Measurements from ENCODE around the gene HAUS7.

The HAUS7 gene

DNA sequence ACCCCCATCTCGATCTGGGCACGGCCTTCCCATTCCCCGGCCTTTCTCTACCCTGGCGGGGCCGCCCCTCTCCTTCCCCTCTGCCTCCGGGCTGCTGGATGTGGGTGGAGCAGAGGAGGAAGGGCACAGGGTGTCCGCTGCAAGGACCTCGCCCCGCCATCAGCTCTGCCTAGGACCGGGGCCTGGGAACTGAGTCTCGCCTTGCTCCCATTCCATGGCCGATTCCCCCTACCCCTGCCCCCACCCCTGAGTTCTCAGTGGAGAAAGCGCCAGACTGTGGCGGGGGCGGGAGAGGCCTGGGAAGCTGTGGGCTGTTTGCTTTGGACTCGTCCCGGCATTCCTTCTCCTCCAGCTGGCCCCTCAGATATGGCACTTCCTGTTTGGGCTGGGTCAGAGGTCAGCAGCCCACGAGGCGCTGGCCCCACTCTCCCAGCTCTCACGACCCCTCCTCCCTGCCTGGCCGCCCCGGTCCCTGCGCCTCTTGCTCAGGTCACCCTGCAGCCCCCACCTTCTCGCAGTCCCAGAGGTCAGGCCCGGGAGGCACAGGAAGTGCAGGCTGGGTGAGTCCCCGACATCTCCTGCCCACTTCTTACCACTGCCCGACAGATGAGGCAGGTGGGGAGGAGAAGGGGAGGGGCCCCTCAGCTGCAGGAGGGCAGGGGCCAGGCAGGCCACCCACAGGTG is 18.0 kb upstream of the HAUS7 start:
- DNase-seq (ENCODE audit: insufficient read length) (no peak), FAIRE-seq (no peak)
- TF ChIP-seq POLR2A (IDR thresholded peaks at IDR 0.05; ENCODE audit: low read depth, low read length) (no peak), POLR2AphosphoS5 (IDR thresholded peaks at IDR 0.05; ENCODE audit: low read depth, low read length) (no peak), TAF1 (IDR thresholded peaks at IDR 0.05; ENCODE audit: borderline replicate concordance, low read depth, low read length) (no peak)

DNA sequence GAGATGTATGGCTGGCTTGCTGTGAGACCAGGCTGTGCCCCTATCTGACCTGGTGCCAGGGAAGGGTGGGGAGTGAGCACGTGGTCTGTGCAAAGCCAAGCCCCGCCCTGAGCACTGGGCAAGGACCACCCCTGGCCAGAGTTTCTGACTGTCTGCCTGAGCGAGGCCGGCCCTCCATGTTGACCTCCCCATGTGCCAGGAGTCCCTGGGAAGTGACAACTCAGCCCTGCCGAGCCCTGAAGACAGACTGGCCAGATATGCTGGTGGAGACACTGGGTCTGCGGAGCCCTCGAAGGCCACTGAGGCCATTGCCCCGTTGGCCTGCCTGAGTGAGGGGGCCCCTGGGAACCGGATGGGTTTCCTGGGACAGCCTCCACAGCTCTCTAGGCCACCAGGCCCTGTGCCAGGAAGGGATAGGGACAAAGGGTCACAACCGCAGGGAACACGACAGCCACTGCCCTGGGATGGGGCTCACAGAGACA is 17.3 kb upstream of the HAUS7 start:
- DNase-seq (ENCODE audit: insufficient read length) (no peak), FAIRE-seq (no peak)
- TF ChIP-seq POLR2A (IDR thresholded peaks at IDR 0.05; ENCODE audit: low read depth, low read length) (no peak), TAF1 (IDR thresholded peaks at IDR 0.05; ENCODE audit: borderline replicate concordance, low read depth, low read length) (no peak), POLR2AphosphoS5 (IDR thresholded peaks at IDR 0.05; ENCODE audit: low read depth, low read length) (no peak)

DNA sequence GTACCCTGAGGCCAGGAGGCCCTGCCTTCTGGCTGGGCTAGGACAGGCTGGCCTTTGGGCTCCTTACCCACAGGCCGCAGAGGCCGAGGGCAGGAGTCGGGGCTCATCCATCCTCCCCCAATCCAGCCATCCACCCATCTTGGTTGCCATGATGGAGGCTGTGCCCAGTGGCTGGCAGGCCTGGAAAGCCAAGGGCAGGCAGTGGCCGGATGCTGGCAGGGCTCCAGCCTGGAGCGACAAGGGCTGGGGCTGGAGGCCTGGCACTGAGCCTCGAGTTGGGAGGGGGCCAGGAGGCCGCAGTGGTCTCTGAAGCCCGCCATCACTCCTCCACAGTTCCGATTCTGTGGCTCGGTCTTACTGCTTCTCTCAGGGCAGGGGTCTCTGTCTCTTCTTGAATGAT is 15.8 kb upstream of the HAUS7 start:
- FAIRE-seq = no peak
- TF ChIP-seq TAF1 (IDR thresholded peaks at IDR 0.05; ENCODE audit: borderline replicate concordance, low read depth, low read length) (no peak), POLR2AphosphoS5 (IDR thresholded peaks at IDR 0.05; ENCODE audit: low read depth, low read length) (no peak), POLR2A (IDR thresholded peaks at IDR 0.05; ENCODE audit: low read depth, low read length) (no peak)
- DNase-seq (ENCODE audit: insufficient read length) = no peak

DNA sequence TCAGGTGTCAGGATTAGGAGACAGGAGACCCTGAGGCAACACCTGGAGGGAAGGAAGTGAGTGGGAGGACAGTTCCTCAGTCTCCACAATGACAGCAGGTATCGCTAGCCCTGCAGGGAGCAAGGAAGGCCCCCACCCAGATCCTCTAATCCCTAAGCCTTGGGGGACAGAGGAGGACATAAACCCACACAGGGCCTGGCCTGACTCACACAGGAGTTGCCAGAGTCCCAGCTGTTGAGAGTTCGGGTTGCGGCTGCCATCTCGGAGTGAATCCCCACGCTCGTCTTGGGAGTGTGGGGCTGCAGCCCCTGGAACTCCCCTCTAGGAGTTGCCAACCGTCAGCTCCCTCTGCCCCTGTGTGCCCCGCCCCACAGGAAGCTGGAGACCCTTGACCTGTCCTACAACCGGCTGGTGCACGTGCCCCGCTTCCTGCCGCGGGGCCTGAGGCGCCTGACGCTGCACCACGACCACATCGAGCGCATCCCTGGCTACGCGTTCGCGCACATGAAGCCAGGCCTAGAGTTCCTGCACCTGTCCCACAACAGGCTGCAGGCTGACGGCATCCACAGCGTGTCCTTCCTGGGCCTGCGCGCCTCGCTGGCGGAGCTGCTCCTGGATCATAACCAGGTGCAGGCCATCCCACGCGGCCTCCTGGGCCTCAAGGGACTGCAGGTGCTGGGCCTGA is 15.2 kb upstream of the HAUS7 start:
- DNase-seq (ENCODE audit: insufficient read length) = no peak
- TF ChIP-seq TAF1 (IDR thresholded peaks at IDR 0.05; ENCODE audit: borderline replicate concordance, low read depth, low read length) = no peak
- no peak for TF ChIP-seq POLR2AphosphoS5 (IDR thresholded peaks at IDR 0.05; ENCODE audit: low read depth, low read length)
- no peak for FAIRE-seq

DNA sequence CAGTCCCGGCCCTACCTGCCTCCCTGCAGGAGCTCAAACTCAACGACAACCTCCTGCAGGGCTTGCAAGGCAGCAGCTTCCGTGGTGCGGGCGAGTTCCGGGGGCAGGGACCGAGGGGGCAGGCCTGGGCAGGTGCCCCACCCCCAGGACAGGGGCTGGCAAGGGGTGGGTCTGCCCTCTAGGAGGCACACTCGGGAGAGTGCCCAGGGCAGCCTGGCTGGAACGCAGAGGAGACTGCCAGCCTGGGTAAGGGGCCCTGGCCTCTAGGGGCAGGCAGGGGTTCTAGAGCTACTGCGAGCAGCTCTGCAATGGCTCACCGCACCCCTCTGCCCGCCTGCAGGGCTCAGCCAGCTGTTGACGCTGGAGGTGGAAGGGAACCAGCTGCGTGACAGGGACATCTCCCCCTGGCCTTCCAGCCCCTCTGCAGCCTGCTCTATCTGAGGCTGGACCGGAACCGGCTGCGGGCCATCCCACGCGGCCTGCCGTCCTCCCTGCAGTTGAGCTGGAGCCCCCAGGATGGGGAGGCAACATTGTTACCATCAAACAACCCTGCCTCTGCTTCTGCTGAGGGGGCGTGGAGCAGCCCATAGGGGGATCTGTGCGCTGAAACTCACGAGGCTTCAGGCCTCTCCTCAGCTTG is 12.1 kb upstream of the HAUS7 start:
- no peak for TF ChIP-seq TAF1 (IDR thresholded peaks at IDR 0.05; ENCODE audit: borderline replicate concordance, low read depth, low read length)
- no peak for TF ChIP-seq POLR2AphosphoS5 (IDR thresholded peaks at IDR 0.05; ENCODE audit: low read depth, low read length)
- no peak for FAIRE-seq
- no peak for DNase-seq (ENCODE audit: insufficient read length)

DNA sequence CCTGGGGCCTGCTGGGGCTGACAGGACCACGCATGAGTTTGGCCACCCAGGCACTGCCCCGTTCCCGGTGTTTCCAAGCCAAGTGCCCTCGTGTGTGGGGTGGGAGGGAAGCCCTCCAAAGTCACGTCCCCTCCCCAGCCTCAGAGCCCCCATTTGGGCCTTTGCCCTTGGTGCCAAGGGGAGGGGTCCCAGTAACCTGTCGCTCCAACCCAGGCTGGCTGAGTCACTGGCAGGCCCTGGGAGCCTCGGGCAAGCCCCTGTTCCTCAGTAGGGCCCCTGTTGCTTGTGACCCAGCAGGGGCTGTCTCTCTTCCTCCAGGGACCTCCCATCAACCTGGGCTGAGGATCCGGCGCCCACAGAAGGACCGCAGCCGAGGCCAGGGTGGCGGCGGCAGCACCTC is 10.7 kb upstream of the HAUS7 start:
- TF ChIP-seq TAF1 (IDR thresholded peaks at IDR 0.05; ENCODE audit: borderline replicate concordance, low read depth, low read length) (no peak), POLR2AphosphoS5 (IDR thresholded peaks at IDR 0.05; ENCODE audit: low read depth, low read length) (no peak), POLR2A (IDR thresholded peaks at IDR 0.05; ENCODE audit: low read depth, low read length) (no peak)

DNA sequence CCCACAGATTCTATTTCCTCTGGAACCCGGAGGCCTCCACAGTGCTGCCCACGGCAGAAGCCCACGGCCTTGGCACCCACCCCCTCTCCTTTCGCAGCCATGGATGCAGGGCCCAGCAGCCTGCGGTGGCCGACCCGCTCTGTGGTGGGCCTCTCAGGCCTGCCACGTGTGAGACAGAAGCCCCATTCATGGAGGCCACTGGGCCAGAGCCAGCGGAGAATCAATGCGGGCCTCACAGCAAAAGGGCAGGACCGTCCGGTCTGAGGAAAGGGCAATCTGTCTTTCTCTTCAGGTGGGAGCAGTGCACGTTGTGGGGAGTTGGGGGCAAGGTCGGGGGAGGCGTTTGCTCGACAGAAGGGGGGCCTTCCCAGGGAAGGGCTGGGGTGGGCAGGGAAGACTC is 8.4 kb upstream of the HAUS7 start:
- no peak for DNase-seq (ENCODE audit: insufficient read length)
- no peak for TF ChIP-seq POLR2AphosphoS5 (IDR thresholded peaks at IDR 0.05; ENCODE audit: low read depth, low read length)
- TF ChIP-seq POLR2A (IDR thresholded peaks at IDR 0.05; ENCODE audit: low read depth, low read length) = no peak
- TF ChIP-seq TAF1 (IDR thresholded peaks at IDR 0.05; ENCODE audit: borderline replicate concordance, low read depth, low read length) = no peak
- no peak for FAIRE-seq

More for the DNA sequence above, 10.7 kb upstream of the HAUS7 start:
- DNase-seq (ENCODE audit: insufficient read length) (no peak), FAIRE-seq (no peak)

DNA sequence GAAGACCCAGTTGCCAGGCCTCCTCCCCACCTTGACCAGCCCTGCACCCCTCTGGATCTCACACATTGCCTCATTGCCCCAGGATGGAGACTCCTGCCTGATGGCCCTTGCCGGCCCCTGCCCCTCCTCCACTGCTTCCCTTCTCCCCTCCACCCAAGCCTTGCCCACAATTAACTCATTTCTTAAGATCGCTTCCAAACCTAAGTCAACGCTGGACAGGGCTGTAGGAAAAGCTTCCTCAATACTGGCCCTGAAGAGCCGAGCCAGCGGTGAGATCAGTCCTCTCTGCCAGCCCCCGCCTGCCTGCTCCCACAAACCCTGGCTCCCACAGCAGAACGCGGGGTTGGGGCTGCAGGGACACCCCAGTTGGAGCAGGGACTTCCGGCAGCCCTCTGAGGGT is 7.5 kb upstream of the HAUS7 start:
- TF ChIP-seq TAF1 (IDR thresholded peaks at IDR 0.05; ENCODE audit: borderline replicate concordance, low read depth, low read length) (no peak), POLR2AphosphoS5 (IDR thresholded peaks at IDR 0.05; ENCODE audit: low read depth, low read length) (no peak), POLR2A (IDR thresholded peaks at IDR 0.05; ENCODE audit: low read depth, low read length) (no peak)
- no peak for DNase-seq (ENCODE audit: insufficient read length)
- no peak for FAIRE-seq

DNA sequence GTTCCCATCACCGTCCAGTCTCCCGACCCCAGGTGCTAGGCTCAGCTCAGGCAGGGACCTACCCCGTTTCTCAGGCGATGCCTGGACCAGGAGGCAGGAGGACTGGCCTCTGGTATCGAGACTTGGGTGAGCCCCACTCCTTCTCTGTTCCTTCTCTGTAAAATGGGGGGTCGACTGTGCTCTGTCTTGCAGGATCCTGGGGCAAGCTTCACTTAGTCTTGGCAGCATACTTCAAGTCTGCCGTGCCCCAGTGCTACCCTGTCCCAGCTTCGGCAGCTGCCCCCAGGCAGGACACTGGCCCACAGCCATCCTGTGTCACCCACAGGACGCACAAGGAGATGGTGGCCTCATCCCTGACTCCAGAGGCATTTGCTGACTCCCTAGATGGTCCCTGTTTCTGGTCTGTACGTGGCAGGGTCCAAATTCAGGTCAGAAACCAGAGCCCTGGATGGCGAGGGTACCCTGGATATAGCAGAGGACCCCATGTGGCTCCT is 7.0 kb upstream of the HAUS7 start:
- TF ChIP-seq POLR2A (IDR thresholded peaks at IDR 0.05; ENCODE audit: low read depth, low read length) (no peak), TAF1 (IDR thresholded peaks at IDR 0.05; ENCODE audit: borderline replicate concordance, low read depth, low read length) (no peak), POLR2AphosphoS5 (IDR thresholded peaks at IDR 0.05; ENCODE audit: low read depth, low read length) (no peak)
- no peak for FAIRE-seq
- no peak for DNase-seq (ENCODE audit: insufficient read length)

DNA sequence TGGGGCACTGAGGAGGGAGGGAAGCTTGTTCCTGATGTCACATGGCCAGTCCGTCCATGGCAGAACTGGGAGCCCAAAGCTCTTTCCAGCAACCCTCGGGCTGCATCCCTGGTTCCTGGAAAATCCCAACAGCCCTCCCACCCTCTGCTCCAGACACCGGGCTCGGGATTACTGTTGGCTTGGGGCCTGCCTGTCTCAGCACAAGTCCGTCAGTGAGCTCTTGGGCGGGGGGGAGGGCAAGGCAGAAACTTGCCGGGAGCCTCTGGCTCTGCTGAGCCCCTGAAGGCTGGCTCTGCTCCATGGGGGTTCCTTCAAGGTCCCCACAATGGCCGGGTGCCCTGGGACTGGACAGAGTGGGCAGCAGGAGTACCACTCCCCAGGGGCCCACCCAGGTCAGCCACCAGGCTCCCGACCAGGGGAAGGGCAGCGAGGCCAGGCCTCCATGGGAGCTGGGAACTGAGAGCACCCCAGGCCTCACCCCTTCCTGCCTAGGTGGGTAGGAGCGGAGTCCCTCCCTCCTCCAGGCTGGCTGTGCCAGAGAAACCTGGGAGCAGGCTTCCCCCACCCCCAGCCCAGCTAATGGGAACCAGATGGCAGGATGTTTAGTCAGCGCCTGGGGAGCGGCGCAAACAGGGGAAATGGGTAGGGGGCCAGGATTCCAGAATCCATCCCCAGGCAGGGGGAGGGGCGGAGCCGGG is 6.4 kb upstream of the HAUS7 start:
- DNase-seq (ENCODE audit: insufficient read length) (no peak), FAIRE-seq (no peak)
- TF ChIP-seq POLR2A (IDR thresholded peaks at IDR 0.05; ENCODE audit: low read depth, low read length) = no peak

DNA sequence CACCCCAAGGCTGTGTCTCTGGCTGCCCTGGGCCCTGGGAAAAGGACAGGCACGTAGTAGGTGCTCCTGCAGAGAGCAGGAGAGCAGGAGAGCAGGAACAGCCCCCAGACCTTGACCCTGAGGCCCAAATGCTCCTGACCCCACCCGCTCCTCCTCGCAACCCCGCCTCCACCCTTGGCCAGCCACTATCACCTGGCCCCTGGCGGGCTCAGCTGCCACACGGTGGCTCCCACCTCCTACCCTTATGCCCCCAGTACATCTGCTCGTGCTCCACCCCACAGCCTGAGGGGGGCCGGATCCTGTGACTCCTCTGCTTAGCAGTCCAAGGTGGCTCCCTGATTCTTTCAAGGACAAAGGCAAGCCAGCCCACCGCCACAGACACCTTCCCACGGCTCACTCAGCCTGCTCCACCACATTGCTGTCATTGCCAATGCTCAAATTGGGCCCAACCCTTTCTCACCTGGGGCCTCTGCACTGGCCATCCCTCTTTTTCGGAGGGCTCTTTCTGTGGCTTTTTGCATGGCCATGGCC is 5.4 kb upstream of the HAUS7 start:
- no peak for FAIRE-seq
- TF ChIP-seq POLR2AphosphoS5 (IDR thresholded peaks at IDR 0.05; ENCODE audit: low read depth, low read length) (no peak), POLR2A (IDR thresholded peaks at IDR 0.05; ENCODE audit: low read depth, low read length) (no peak), TAF1 (IDR thresholded peaks at IDR 0.05; ENCODE audit: borderline replicate concordance, low read depth, low read length) (no peak)
- DNase-seq (ENCODE audit: insufficient read length) = no peak
